Epithelial cell of esophagus (primary cell): Measurements from ENCODE around the gene NAA38.

Experiments used
- DNase-seq: peaks from one replicate; pipeline ENCODE4 v3.0.0; 2010; ENCODE audit warnings: low read depth
- H3K4me3 ChIP-seq: 2 replicates; pipeline ENCODE4 v1.5.1; 2011; ENCODE audit warnings: mild to moderate bottlenecking, low read length, control low read depth
- TF ChIP-seq, protein P1 (sequence below): IDR thresholded peaks from 2 replicates; pipeline ENCODE4 v1.5.1; 2011; ENCODE audit warnings: low read depth, mild to moderate bottlenecking, low read length, control low read depth, inconsistent platforms; ENCODE audit not compliant: insufficient read depth; ENCODE audit errors: missing control alignments

NAA38 gene

DNA sequence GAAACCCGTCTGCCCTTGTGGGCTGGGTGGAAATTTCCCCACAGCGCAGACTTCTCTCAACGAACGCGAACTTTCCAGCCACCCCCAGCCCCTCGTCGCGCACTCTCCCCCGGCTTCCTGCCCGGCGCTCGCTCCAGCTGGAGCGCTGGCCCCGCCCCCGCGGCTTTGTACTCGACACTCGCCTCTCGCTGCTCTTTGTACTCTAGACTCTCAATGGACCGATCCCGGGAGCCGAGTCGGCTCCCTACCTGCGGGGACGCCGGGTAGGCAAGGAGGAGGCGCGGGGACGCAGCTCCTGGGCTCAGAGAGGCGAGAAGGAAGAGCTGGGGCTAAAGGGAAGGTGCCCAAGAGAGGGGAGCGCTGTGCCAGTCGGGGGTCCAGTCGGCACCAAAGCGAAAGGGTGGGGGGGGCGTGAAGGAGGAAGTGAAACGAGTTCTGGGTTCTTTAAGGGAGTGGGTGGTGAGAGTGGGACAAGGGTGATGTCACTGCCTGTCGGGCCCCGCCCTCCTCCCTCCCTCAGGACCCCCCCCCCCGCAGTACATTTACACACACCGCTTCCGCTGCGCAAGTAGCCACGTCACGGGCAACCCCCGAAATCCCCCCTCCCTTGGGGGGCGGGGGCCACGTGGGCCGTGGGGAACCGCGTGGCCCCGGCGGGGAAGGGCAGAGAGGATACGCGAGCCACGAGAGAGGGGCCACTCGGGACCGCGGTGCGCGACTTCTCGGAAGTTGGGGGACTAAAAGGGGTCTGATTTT lies 13.6 kb downstream of the NAA38 start:
- H3K4me3 ChIP-seq = peak overlapping the region; percentile 87
- TF ChIP-seq, protein P1, sequence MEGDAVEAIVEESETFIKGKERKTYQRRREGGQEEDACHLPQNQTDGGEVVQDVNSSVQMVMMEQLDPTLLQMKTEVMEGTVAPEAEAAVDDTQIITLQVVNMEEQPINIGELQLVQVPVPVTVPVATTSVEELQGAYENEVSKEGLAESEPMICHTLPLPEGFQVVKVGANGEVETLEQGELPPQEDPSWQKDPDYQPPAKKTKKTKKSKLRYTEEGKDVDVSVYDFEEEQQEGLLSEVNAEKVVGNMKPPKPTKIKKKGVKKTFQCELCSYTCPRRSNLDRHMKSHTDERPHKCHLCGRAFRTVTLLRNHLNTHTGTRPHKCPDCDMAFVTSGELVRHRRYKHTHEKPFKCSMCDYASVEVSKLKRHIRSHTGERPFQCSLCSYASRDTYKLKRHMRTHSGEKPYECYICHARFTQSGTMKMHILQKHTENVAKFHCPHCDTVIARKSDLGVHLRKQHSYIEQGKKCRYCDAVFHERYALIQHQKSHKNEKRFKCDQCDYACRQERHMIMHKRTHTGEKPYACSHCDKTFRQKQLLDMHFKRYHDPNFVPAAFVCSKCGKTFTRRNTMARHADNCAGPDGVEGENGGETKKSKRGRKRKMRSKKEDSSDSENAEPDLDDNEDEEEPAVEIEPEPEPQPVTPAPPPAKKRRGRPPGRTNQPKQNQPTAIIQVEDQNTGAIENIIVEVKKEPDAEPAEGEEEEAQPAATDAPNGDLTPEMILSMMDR = no peak
- peak; percentile 88 for DNase-seq

DNA sequence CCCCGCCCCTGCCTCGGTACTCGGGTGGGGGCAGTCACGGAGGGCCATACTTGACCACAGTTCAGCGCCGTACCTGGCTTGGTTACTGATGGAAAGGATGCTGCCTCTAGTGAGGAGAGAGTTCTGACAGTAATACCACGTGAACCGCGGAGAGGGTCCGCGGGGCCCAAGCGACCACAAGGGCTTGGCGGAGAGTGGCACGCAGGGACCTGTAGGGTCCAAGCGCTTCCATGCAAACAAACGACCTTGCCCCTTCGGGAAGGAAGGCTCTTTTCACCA lies 14.2 kb downstream of the NAA38 start:
- TF ChIP-seq, protein P1 = no peak
- no peak for DNase-seq
- peak overlapping the region; percentile 87 for H3K4me3 ChIP-seq

DNA sequence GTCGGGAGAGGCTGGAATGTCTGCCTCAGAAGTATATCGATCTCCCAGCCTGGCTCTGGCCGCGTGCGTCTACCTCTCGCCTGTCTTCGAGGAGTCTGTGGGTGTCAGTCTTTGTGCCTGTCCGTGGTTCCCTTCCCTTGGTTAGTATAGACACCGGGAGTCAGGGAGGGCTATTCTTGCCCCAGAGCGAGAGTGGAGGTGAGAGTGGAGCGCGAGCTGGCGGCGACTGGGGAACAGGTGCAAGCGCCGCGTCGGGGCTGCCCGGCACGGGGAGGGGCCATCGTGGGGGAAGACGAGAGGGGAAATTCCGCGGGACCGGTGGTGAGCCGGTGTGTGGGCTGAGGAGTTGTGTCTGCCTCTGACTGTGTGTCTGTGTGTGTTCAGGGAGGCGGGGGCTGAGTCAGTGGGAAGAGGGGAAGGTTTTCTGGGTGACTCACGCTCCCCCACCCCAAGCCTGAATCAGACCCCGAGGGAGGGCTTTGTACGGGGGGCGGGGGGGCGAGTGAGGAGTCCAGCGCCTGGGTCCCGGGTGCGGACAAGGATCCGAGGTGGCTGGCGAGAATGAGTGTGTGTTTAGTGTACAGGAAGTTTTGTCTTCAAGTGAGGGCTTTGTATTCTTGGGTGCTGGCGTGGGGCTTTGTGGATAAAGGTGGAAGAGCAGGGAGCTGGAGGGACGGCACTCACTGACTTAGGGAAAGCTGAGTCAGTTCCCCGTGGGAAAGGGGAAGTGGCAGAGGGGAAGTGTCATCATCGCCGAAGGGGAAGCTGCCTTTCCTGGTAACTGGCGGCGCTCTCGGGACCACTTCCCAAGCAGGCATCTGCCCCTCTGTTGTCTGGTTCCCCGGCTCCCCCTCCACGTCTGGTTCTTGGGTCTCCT lies 14.7 kb downstream of the NAA38 start:
- TF ChIP-seq, protein P1 = no peak
- peak; percentile 97 for DNase-seq
- peak overlapping the region; percentile 87 for H3K4me3 ChIP-seq

DNA sequence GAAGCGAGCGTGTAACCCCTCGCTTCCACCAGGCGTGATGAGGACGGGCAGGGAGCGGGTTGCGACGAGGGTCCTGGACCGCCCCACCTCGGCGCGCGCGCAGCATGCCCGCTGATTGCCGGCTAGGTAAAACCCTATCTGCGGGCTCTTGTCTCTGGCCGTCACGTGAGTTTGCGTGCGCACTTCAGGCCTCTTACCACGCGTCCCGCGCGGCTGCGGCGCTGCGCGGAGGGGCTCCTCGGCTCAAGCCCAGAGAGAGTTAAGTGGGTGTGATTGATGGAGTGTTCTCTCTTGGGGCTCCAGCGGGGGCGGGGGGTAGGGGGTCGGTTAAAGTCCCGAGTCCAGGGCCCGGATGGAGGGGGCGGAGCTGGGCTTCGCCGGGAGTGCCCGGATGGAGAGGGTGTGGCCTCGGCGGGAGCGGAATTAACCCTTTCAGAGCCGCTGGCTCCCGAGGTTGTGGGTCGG lies 15.4 kb downstream of the NAA38 start:
- TF ChIP-seq, protein P1 = no peak
- H3K4me3 ChIP-seq = peak overlapping the region; percentile 87
- DNase-seq = peak; percentile 82

DNA sequence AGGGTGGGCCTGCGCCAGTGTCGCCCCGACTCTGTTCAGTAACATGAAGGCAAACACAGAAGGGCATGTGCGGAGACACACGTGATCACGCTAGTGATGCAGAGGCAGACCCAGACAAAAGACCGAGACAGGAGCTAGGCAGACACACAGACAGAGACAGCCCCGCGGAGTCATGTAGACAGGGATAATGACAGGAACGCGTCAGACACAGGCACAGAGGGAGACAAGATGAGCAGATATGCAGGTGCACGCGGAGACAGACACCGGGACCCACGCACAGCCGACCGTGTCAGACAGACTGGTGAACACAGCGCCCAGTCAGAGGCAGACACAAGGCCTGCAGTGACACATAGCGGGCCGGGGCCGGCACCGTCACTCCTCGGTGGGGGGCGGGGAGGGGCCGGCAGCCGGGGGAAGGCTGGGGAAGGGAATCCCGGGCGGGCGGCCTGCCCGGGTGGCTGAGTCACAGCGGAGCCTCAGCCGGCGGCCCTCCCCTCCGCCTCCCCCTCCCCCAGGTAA lies 15.9 kb downstream of the NAA38 start:
- peak; percentile 94 for DNase-seq
- peak overlapping the region; percentile 87 for H3K4me3 ChIP-seq
- TF ChIP-seq, protein P1 = no peak

DNA sequence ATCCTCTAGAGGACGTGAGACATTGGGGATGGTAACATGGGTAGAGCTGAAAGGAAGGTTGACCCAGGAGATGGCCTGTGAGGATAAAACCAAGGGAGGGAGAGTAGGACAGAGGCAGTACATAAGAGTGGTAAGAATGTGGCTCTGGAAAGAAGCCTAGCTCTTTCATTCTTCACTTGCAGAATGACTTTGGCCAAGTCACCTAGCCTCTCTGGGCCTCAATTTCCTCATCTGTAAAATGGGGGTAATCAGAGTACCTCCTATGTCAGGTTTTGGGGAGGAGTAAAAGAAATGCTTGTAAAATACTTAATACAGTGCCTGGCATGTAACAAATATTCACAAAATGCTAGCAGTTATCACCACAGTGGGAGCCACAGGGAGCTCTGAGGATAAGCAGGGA lies 16.5 kb downstream of the NAA38 start:
- H3K4me3 ChIP-seq = peak overlapping the region; percentile 39
- TF ChIP-seq, protein P1 = no peak
- DNase-seq = no peak
